GM19395 (cell line): ENCODE results near the gene RRAD.
A peak's percentile ranks its signal among the peaks of the same experiment; 100 is the strongest.
"Not testable (repeated sequence)": the region's sequence is repeated elsewhere in the genome, so short reads cannot be mapped to it uniquely, and the experiment has no call there.

ENCODE experiments used
- ATAC-seq: cut with Tn5 transposase; IDR thresholded peaks from one replicate; pipeline ENCODE4 v1.9.1; 2021; ENCODE audit warnings: mild to moderate bottlenecking, moderate library complexity; ENCODE audit not compliant: unreplicated experiment

RRAD gene

GRCh38 chr16:66925322-66925840 lies at the start of gene RRAD:
Gene RRAD, minus strand, starts transcription at chr16:66925535. Its CDS starts 356 bp downstream, at chr16:66925179.
- ATAC-seq, result no peak

- not testable (repeated sequence) for ATAC-seq
Measured at GRCh38 chr16:66974932-66975246, 49.6 kb upstream of the RRAD start.

- not testable (repeated sequence) for ATAC-seq
Measured at GRCh38 chr16:66974156-66974931, 49.0 kb upstream of the RRAD start.

- no peak for ATAC-seq
Measured at GRCh38 chr16:66973716-66974115, 48.4 kb upstream of the RRAD start.

- no peak for ATAC-seq
Measured at GRCh38 chr16:66972983-66973382, 47.6 kb upstream of the RRAD start.

- no peak for ATAC-seq
Measured at GRCh38 chr16:66970775-66971720, 45.7 kb upstream of the RRAD start.

- no peak for ATAC-seq
Measured at GRCh38 chr16:66968847-66969246, 43.5 kb upstream of the RRAD start.

- no peak for ATAC-seq
Measured at GRCh38 chr16:66964049-66964448, 38.7 kb upstream of the RRAD start.

- no peak for ATAC-seq
Measured at GRCh38 chr16:66961914-66962313, 36.6 kb upstream of the RRAD start.

- peak; percentile 76 for ATAC-seq
Measured at GRCh38 chr16:66961065-66961744, 35.9 kb upstream of the RRAD start, which contains the start of gene CES3. Gene CES3, plus strand, starts transcription at chr16:66961266. Its CDS starts 42 bp downstream, at chr16:66961308.

- ATAC-seq, result no peak
Measured at GRCh38 chr16:66960270-66960669, 34.9 kb upstream of the RRAD start.

GRCh38 chr16:66959704-66960161 lies 34.4 kb upstream of the RRAD start:
- no peak for ATAC-seq

- no peak for ATAC-seq
Measured at GRCh38 chr16:66958857-66959703, 33.7 kb upstream of the RRAD start.

- ATAC-seq, result not testable (repeated sequence)
Measured at GRCh38 chr16:66956154-66956457, 30.8 kb upstream of the RRAD start.

- ATAC-seq, result not testable (repeated sequence)
Measured at GRCh38 chr16:66955363-66956153, 30.2 kb upstream of the RRAD start.

GRCh38 chr16:66954097-66954659 lies 28.8 kb upstream of the RRAD start:
- ATAC-seq, result no peak

- ATAC-seq, result no peak
Measured at GRCh38 chr16:66953462-66954096, 28.2 kb upstream of the RRAD start.

GRCh38 chr16:66952430-66953110 lies 27.2 kb upstream of the RRAD start:
- no peak for ATAC-seq
